H1 (cell line): ENCODE measurements around the gene PTPRT. TPM values are rescaled to one million over a fixed set of nuclear protein-coding genes. Genes with fewer than 3 reads are reported as not detected.

ENCODE experiments used
- CTCF ChIA-PET: fragments of 300-600 bp; sonication (Branson Sonifier 250); formaldehyde crosslinking; loops from one replicate; lab custom pipeline; 2021; ENCODE audit not compliant: partially characterized antibody; lab: Charles Lee
- POLR2A ChIA-PET: fragments of 300-600 bp; sonication (Branson Sonifier 250); formaldehyde crosslinking; loops from one replicate; lab custom pipeline; 2021; ENCODE audit warnings: inconsistent platforms; ENCODE audit not compliant: partially characterized antibody; lab: Charles Lee
- DNase-seq, 2 experiments: peaks; one replicate each; pipeline versions ENCODE4 v3.0.0 to v3.0.0-alpha.2; 2010 to 2022; ENCODE audit warnings: low spot score in 2 of 2, low read depth in 1 of 2, mixed read lengths in 1 of 2
- FAIRE-seq: peaks from 2 replicates; lab custom pipeline; 2011; peaks lifted over from hg19 to GRCh38; lab: Jason Lieb, UNC
- H2AFZ ChIP-seq: 2 replicates; pipeline ENCODE4 v1.8.1; 2012; ENCODE audit warnings: low read length, inconsistent platforms
- H2AK5ac ChIP-seq: 2 replicates; pipeline ENCODE4 v1.6.1; 2013; ENCODE audit warnings: low read depth, low read length
- H2BK120ac ChIP-seq: replicated peaks from 2 replicates; pipeline ENCODE3; 2013; ENCODE audit warnings: low read depth, low read length, inconsistent platforms
- H2BK12ac ChIP-seq: 2 replicates; pipeline ENCODE4 v1.6.1; 2013; ENCODE audit warnings: low read depth, low read length
- H2BK15ac ChIP-seq: 2 replicates; pipeline ENCODE4 v1.6.1; 2013; ENCODE audit warnings: low read length
- H2BK20ac ChIP-seq: 2 replicates; pipeline ENCODE4 v1.6.1; 2013; ENCODE audit warnings: low read length
- H2BK5ac ChIP-seq: 2 replicates; pipeline ENCODE4 v1.6.1; 2013; ENCODE audit warnings: low read depth, low read length
- H3K14ac ChIP-seq: 2 replicates; pipeline ENCODE4 v1.6.1; 2013; ENCODE audit warnings: inconsistent platforms; ENCODE audit not compliant: insufficient read length
- H3K18ac ChIP-seq: 2 replicates; pipeline ENCODE4 v1.6.1; 2013; ENCODE audit warnings: low read length; ENCODE audit errors: extremely low read depth
- H3K23ac ChIP-seq: 2 replicates; pipeline ENCODE4 v1.6.1; 2013; ENCODE audit warnings: inconsistent platforms; ENCODE audit not compliant: insufficient read length
- H3K23me2 ChIP-seq: 2 replicates; pipeline ENCODE4 v1.6.1; 2013; ENCODE audit warnings: low read depth, low read length
- H3K27ac ChIP-seq: 2 replicates; pipeline ENCODE4 v1.6.1; 2011; ENCODE audit warnings: low read depth, low read length, inconsistent platforms
- H3K27me3 ChIP-seq, 4 experiments: replicated peaks in 1 of 4; 1 replicate in 1 of 4; 2 replicates in 3 of 4; pipeline versions ENCODE4 v1.6.1 to v1.8.1; 2011 to 2013; ENCODE audit warnings: low read length in 3 of 4, mild to moderate bottlenecking in 3 of 4, inconsistent platforms in 2 of 4, mixed read lengths in 2 of 4, moderate library complexity in 1 of 4; ENCODE audit not compliant: control insufficient read depth in 3 of 4, insufficient read depth in 3 of 4; ENCODE audit errors: extremely low read depth in 1 of 4
- H3K36me3 ChIP-seq, 4 experiments: 2 replicates each; pipeline versions ENCODE4 v1.6.1 to v1.8.1; 2011 to 2013; ENCODE audit warnings: mild to moderate bottlenecking in 4 of 4, low read length in 3 of 4, moderate library complexity in 2 of 4, control low read depth in 1 of 4, inconsistent platforms in 1 of 4; ENCODE audit not compliant: insufficient read depth in 4 of 4, control insufficient read depth in 2 of 4
- H3K4ac ChIP-seq: replicated peaks from 2 replicates; pipeline ENCODE3; 2013; ENCODE audit warnings: low read length, low read depth, mixed read lengths, inconsistent platforms; ENCODE audit not compliant: insufficient read length
- H3K4me1 ChIP-seq, 4 experiments: replicated peaks in 1 of 4; 1 replicate in 1 of 4; 2 replicates in 3 of 4; pipeline versions ENCODE4 v1.6.1 to v1.8.1; 2011 to 2013; ENCODE audit warnings: low read length in 3 of 4, inconsistent platforms in 2 of 4, mixed read lengths in 1 of 4; ENCODE audit not compliant: insufficient read depth in 4 of 4, control insufficient read depth in 3 of 4
- H3K4me2 ChIP-seq, 2 experiments: 2 replicates each; pipeline versions ENCODE4 v1.6.1 to v1.8.1; 2011 to 2013; ENCODE audit warnings: low read depth in 2 of 2, low read length in 2 of 2, control low read depth in 1 of 2, inconsistent platforms in 1 of 2, mild to moderate bottlenecking in 1 of 2; ENCODE audit not compliant: insufficient read depth in 1 of 2
- H3K4me3 ChIP-seq, 4 experiments: fragments of 200-600, 300-600 bp in 1 of 4; sonication (generic), shearing (Covaris generic), sonication (Bioruptor Twin) in 1 of 4; 2 replicates each; pipeline versions ENCODE4 v1.5.1 to v1.8.1; 2011 to 2016; ENCODE audit warnings: low read length in 4 of 4, low read depth in 3 of 4, control low read depth in 2 of 4, inconsistent platforms in 2 of 4, mild to moderate bottlenecking in 2 of 4, mixed read lengths in 1 of 4, moderate library complexity in 1 of 4; ENCODE audit not compliant: insufficient read depth in 2 of 4; ENCODE audit errors: extremely low read depth in 1 of 4
- H3K56ac ChIP-seq: replicated peaks from 2 replicates; pipeline ENCODE3; 2013; ENCODE audit warnings: low read depth, mild to moderate bottlenecking, mixed read lengths, low read length, inconsistent platforms; ENCODE audit not compliant: insufficient read length
- H3K79me1 ChIP-seq: 2 replicates; pipeline ENCODE4 v1.6.1; 2013; ENCODE audit warnings: low read depth, low read length, control low read depth
- H3K79me2 ChIP-seq, 2 experiments: 2 replicates each; pipeline versions ENCODE4 v1.6.1 to v1.8.1; 2012 to 2013; ENCODE audit warnings: low read length in 2 of 2, mild to moderate bottlenecking in 2 of 2, inconsistent platforms in 1 of 2; ENCODE audit not compliant: insufficient read depth in 2 of 2, control insufficient read depth in 1 of 2
- H3K9ac ChIP-seq, 4 experiments: replicated peaks in 1 of 4; 1 replicate in 1 of 4; 2 replicates in 3 of 4; pipeline versions ENCODE4 v1.6.1 to v1.8.1; 2011 to 2013; ENCODE audit warnings: low read depth in 3 of 4, low read length in 3 of 4, control low read depth in 2 of 4, mild to moderate bottlenecking in 2 of 4, moderate library complexity in 2 of 4, inconsistent platforms in 1 of 4; ENCODE audit errors: extremely low read depth in 1 of 4
- H3K9me3 ChIP-seq, 2 experiments: 2 replicates each; pipeline versions ENCODE4 v1.6.1 to v1.8.1; 2012 to 2013; ENCODE audit warnings: mild to moderate bottlenecking in 2 of 2, moderate library complexity in 2 of 2, control low read depth in 1 of 2, inconsistent platforms in 1 of 2, low read depth in 1 of 2, low read length in 1 of 2, mixed read lengths in 1 of 2; ENCODE audit not compliant: insufficient read depth in 2 of 2
- H4K20me1 ChIP-seq, 2 experiments: replicated peaks in 1 of 2; 2 replicates each; pipeline versions ENCODE3 to v1.8.1; 2011 to 2013; ENCODE audit warnings: inconsistent platforms in 2 of 2, low read length in 2 of 2, mild to moderate bottlenecking in 1 of 2; ENCODE audit not compliant: insufficient read depth in 2 of 2, control insufficient read depth in 1 of 2
- H4K5ac ChIP-seq: 2 replicates; pipeline ENCODE4 v1.6.1; 2013; ENCODE audit warnings: low read length, low read depth, mixed read lengths, inconsistent platforms; ENCODE audit not compliant: insufficient read length
- H4K8ac ChIP-seq: 2 replicates; pipeline ENCODE4 v1.8.0; 2013; ENCODE audit warnings: mild to moderate bottlenecking, moderate library complexity, low read length, inconsistent platforms; ENCODE audit not compliant: insufficient read depth; ENCODE audit errors: extremely low read depth
- H4K91ac ChIP-seq: replicated peaks from 2 replicates; pipeline ENCODE3; 2013; ENCODE audit warnings: low read length, mixed read lengths, inconsistent platforms; ENCODE audit not compliant: insufficient read length
- BCL11A ChIP-seq, 2 experiments: IDR thresholded peaks; one replicate each; pipeline ENCODE4 v1.6.1; 2011; ENCODE audit warnings: low read depth in 2 of 2, low read length in 2 of 2, mild to moderate bottlenecking in 2 of 2
- CREB1 ChIP-seq: IDR thresholded peaks from 2 replicates; pipeline ENCODE4 v1.6.1; 2012; ENCODE audit warnings: inconsistent platforms
- EGR1 ChIP-seq: IDR thresholded peaks from 2 replicates; pipeline ENCODE4 v1.6.1; 2011; ENCODE audit warnings: low read depth, low read length, borderline replicate concordance
- HDAC2 ChIP-seq, 2 experiments: fragments of 300-600 bp in 1 of 2; sonication (generic) in 1 of 2; IDR thresholded peaks; 2 replicates each; pipeline ENCODE4 v1.6.1; 2011 to 2012; ENCODE audit warnings: low read depth in 2 of 2, low read length in 2 of 2, mild to moderate bottlenecking in 2 of 2, moderate library complexity in 2 of 2, borderline replicate concordance in 1 of 2, inconsistent platforms in 1 of 2
- POLR2A ChIP-seq, 2 experiments: IDR thresholded peaks; 1 replicate in 1 of 2; 2 replicates in 1 of 2; pipeline ENCODE4 v1.6.1; 2011; ENCODE audit warnings: low read depth in 2 of 2, low read length in 2 of 2, mild to moderate bottlenecking in 2 of 2; ENCODE audit errors: control extremely low read depth in 1 of 2
- RNF2 ChIP-seq: fragments of 200-900, 300-1000 bp; sonication (generic); IDR thresholded peaks from 2 replicates; pipeline ENCODE4 v1.7.1; 2016; ENCODE audit warnings: borderline replicate concordance, low read depth, mild to moderate bottlenecking, antibody characterized with exemption, low read length; ENCODE audit not compliant: poor library complexity, severe bottlenecking; ENCODE audit errors: missing control alignments
- SP2 ChIP-seq: IDR thresholded peaks from 2 replicates; pipeline ENCODE4 v1.6.1; 2012; ENCODE audit warnings: mild to moderate bottlenecking, low read length, inconsistent platforms
- TAF7 ChIP-seq: optimal IDR thresholded peaks from 2 replicates; pipeline ENCODE3; 2011; ENCODE audit warnings: low read depth, mild to moderate bottlenecking, inconsistent platforms, low read length, moderate library complexity, borderline replicate concordance
- TBP ChIP-seq: IDR thresholded peaks from 2 replicates; pipeline ENCODE4 v1.6.1; 2011; ENCODE audit warnings: low read depth, low read length, improper control_type of control experiment
- TCF12 ChIP-seq: IDR thresholded peaks from 2 replicates; pipeline ENCODE4 v1.6.1; 2011; ENCODE audit warnings: low read depth, mild to moderate bottlenecking, low read length
- YY1 ChIP-seq: IDR thresholded peaks from 2 replicates; pipeline ENCODE4 v1.6.1; 2011; ENCODE audit warnings: low read depth, mild to moderate bottlenecking, low read length
- ZNF274 ChIP-seq: IDR thresholded peaks from 2 replicates; pipeline ENCODE4 v1.7.0; 2012; ENCODE audit warnings: low read length, borderline replicate concordance; ENCODE audit errors: extremely low read depth
- WGBS, 2 experiments: shearing (Covaris generic) in 1 of 2; methylation state at CpG; one replicate each; pipeline versions ENCODE4 v1.1.6 to v1.1.7; 2013 to 2015; ENCODE audit warnings: low lambda C conversion rate in 2 of 2, mixed read lengths in 2 of 2, inconsistent platforms in 1 of 2, low coverage in 1 of 2, missing lambda C conversion rate in 1 of 2; ENCODE audit not compliant: insufficient replicate concordance in 2 of 2, insufficient coverage in 1 of 2, insufficient read length in 1 of 2; ENCODE audit errors: extremely low coverage in 1 of 2, missing lambda C conversion rate in 1 of 2; 5-methylcytosine and 5-hydroxymethylcytosine counted together
- polyA plus RNA-seq, 7 experiments: library from polyadenylated mRNA; depleted of rRNA in 3 of 7; stranded (reverse) in 5 of 7; unstranded in 2 of 7; fragments of >200 nt in 5 of 7; fragments of 200-250 nt in 2 of 7; gene quantifications; 1 replicate in 5 of 7; 2 replicates in 1 of 7; 4 replicates in 1 of 7; pipeline versions ENCODE4 v1.2.1 to v1.2.3, GENCODE V29; 2011 to 2013; ENCODE audit warnings: missing spikeins in 2 of 7, mixed read lengths in 2 of 7
- total RNA-seq: library from RNA; stranded (reverse); fragmentation: NEBNext Ultra II Directional; extraction: Animal tissue kit (Norgen Biotek cat#: 25700); gene quantifications from 2 replicates; pipeline ENCODE4 v1.2.1, GENCODE V29; 2021
- TF ChIP-seq, protein P1 (sequence below): IDR thresholded peaks from 2 replicates; pipeline ENCODE4 v1.6.1; 2011; ENCODE audit warnings: low read depth, mild to moderate bottlenecking, low read length; ENCODE audit not compliant: insufficient read depth
- TF ChIP-seq, protein P2 (sequence below): IDR thresholded peaks from 2 replicates; pipeline ENCODE4 v1.6.1; 2012; ENCODE audit warnings: inconsistent platforms

PTPRT gene
- total and polyA plus RNA-seq, 2 of the 8 experiments (the other 6 are each of a cell fraction or from before 2014, with no cell fraction given) = 0.33 to 1.8 TPM

DNA sequence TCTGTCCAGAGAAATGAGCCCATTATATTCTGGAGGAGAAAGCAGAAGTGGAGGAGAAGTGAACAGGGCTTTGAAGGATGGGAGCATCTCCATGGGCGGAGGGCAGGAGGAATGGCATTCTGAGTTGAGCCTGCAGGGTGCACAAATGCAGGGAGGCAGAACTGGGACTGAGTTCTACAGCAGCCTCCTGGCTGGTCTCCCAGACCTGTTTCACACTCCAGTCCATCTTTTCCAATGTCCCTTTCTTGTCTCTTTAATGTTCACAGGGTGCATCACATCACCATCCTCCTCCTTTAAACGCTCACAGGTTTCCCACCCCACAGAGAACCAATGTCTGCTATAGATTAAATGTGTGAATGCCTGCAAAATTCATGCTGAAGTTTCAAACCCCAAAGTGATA, 302.9 kb downstream of the PTPRT start:
- H2AFZ ChIP-seq = no peak overlapping the region
- WGBS, 2 experiments = 88% methylated on average over 2 of the region's 2 CpGs; no CpG with 5 or more reads in 1 of the 2 experiments
- no peak overlapping the region for H4K8ac ChIP-seq
- H3K27me3 ChIP-seq = no peaks in the 10 kb centered on the region
- H2AK5ac ChIP-seq = no peak overlapping the region
- H3K36me3 ChIP-seq = no peaks in the 10 kb centered on the region
- no peak overlapping the region for H4K5ac ChIP-seq
- no peak overlapping the region for H3K4me2 ChIP-seq
- H3K18ac ChIP-seq = no peak overlapping the region
- H4K91ac ChIP-seq = no peak overlapping the region
- H3K4me3 ChIP-seq = no peak overlapping the region
- H3K27ac ChIP-seq = no peak overlapping the region
- H3K23me2 ChIP-seq = peaks cover 3% of the 10 kb centered on the region; the same call in 1 of the 2 replicates
- H2BK12ac ChIP-seq = no peak overlapping the region
- H3K14ac ChIP-seq = no peak overlapping the region
- H3K4ac ChIP-seq = no peak overlapping the region
- H3K4me1 ChIP-seq = no peaks in the 10 kb centered on the region
- H3K56ac ChIP-seq = no peak overlapping the region
- H3K9me3 ChIP-seq = no peaks in the 10 kb centered on the region
- ChIA-PET POLR2A (no interaction called here), CTCF (interaction anchor here (0.7 to 0.9 kb wide), 2 partner anchors 18 to 99 kb away, joined by 3 read pairs; no protein-coding TSS in a partner anchor)
- H2BK5ac ChIP-seq = no peak overlapping the region
- no peak overlapping the region for H3K9ac ChIP-seq
- H2BK120ac ChIP-seq = no peak overlapping the region
- H2BK20ac ChIP-seq = no peak overlapping the region
- no peaks in the 10 kb centered on the region for H3K79me1 ChIP-seq
- H4K20me1 ChIP-seq = no peaks in the 10 kb centered on the region
- no peak overlapping the region for H2BK15ac ChIP-seq
- DNase-seq (no peak), FAIRE-seq (no peak)
- no peak overlapping the region for H3K23ac ChIP-seq
- no peaks in the 10 kb centered on the region for H3K79me2 ChIP-seq
- no peak for TF ChIP-seq HDAC2 (IDR thresholded peaks at IDR 0.05; ENCODE audit: borderline replicate concordance in 1 of 2, low read depth in 2 of 2, low read length in 2 of 2)
- TF ChIP-seq, protein P1, sequence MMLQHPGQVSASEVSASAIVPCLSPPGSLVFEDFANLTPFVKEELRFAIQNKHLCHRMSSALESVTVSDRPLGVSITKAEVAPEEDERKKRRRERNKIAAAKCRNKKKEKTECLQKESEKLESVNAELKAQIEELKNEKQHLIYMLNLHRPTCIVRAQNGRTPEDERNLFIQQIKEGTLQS = no peak
- no peak for TF ChIP-seq CREB1
- TF ChIP-seq EGR1 = no peak
- no peak for TF ChIP-seq BCL11A (IDR thresholded peaks at IDR 0.05; ENCODE audit: low read depth in 2 of 2, low read length in 2 of 2)
- no peak for TF ChIP-seq POLR2A (IDR thresholded peaks at IDR 0.05; ENCODE audit: control extremely low read depth in 1 of 2, low read depth in 2 of 2, low read length in 2 of 2)
- no peak for TF ChIP-seq ZNF274
- no peak for TF ChIP-seq TBP
- TF ChIP-seq, protein P2, sequence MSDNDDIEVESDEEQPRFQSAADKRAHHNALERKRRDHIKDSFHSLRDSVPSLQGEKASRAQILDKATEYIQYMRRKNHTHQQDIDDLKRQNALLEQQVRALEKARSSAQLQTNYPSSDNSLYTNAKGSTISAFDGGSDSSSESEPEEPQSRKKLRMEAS = no peak
- no peak for TF ChIP-seq RNF2
- TF ChIP-seq TCF12 = no peak
- TF ChIP-seq YY1 = no peak
- TF ChIP-seq SP2 = no peak
- no peak for TF ChIP-seq TAF7
